ENCODE results near the gene MRM2.

- no peak for TF ChIP-seq CTCF (IDR thresholded peaks at IDR 0.05 in 8 of 11, conservative IDR thresholded peaks at IDR 0.05 in 3 of 11)
- no peak for TF ChIP-seq POLR2A (IDR thresholded peaks at IDR 0.05)
- no peak for TF ChIP-seq POLR2AphosphoS5 (IDR thresholded peaks at IDR 0.05)
Measured at GRCh38 chr7:2289621-2290020, 47.6 kb upstream of the MRM2 start.

Measured in spleen (tissue), 7 donors.